ENCODE data around the gene PLCL2.
"Not testable (repeated sequence)": the region's sequence is repeated elsewhere in the genome, so short reads cannot be mapped to it uniquely, and the experiment has no call there.

The PLCL2 gene

GRCh38 chr3:17125738-17126442 is 241.1 kb downstream of the PLCL2 start:
- FAIRE-seq (no peak), DNase-seq (ENCODE audit: insufficient read length, low spot score) (no peak)
- TF ChIP-seq, protein P1, sequence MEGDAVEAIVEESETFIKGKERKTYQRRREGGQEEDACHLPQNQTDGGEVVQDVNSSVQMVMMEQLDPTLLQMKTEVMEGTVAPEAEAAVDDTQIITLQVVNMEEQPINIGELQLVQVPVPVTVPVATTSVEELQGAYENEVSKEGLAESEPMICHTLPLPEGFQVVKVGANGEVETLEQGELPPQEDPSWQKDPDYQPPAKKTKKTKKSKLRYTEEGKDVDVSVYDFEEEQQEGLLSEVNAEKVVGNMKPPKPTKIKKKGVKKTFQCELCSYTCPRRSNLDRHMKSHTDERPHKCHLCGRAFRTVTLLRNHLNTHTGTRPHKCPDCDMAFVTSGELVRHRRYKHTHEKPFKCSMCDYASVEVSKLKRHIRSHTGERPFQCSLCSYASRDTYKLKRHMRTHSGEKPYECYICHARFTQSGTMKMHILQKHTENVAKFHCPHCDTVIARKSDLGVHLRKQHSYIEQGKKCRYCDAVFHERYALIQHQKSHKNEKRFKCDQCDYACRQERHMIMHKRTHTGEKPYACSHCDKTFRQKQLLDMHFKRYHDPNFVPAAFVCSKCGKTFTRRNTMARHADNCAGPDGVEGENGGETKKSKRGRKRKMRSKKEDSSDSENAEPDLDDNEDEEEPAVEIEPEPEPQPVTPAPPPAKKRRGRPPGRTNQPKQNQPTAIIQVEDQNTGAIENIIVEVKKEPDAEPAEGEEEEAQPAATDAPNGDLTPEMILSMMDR (IDR thresholded peaks at IDR 0.05; ENCODE audit: insufficient read depth, missing control alignments) = no peak

DNA sequence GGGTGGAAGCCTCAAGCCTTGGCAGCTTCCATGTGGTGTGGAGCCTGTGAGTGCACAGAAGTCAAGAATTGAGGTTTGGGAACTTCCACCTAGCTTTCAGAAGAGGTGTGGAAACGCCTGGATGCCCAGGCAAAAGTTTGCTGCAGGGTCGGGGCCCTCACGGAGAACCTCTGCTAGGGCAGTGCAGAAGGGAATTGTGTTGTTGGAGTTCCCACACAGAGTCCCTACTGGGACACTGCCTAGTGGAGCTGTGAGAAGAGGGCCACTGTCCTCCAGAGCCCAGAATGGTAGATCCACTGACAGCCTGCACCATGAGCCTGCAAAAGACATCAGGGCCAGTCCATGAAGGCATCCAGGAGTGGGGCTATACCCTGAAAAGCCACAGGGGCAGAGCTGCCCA is 243.9 kb downstream of the PLCL2 start:
- not testable (repeated sequence) for FAIRE-seq; DNase-seq (ENCODE audit: insufficient read length, low spot score)

- no peak for FAIRE-seq
- TF ChIP-seq, protein P1 (IDR thresholded peaks at IDR 0.05; ENCODE audit: insufficient read depth, missing control alignments) = no peak
Measured at GRCh38 chr3:17129556-17129955, 244.8 kb downstream of the PLCL2 start.

DNA sequence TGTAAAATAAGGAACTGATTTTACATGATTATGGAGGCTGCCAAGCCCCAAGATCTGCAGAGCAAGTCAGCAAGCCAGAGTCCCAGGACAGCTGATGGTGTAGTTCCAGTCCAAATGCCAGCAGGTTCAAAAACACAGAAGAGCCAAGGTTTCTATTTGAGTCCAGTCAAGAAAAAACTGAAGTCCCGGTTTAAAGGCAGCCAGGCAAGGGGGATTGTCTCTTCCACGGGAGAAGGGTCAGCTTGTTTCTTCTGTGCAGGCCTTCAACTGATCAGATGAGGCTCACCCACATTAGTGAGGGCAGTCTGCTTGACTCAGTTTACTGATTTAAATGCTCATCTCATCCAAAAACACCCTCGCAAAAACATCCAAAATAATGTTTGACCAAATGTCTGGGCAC is 246.2 kb downstream of the PLCL2 start:
- TF ChIP-seq, protein P1 (IDR thresholded peaks at IDR 0.05; ENCODE audit: insufficient read depth, missing control alignments) = no peak
- FAIRE-seq (no peak), DNase-seq (ENCODE audit: insufficient read length, low spot score) (no peak)

More at GRCh38 chr3:17129556-17129955, 244.8 kb downstream of the PLCL2 start:
- DNase-seq (ENCODE audit: insufficient read length, low spot score) = no peak

GRCh38 chr3:17132286-17133115 is 247.7 kb downstream of the PLCL2 start:
- TF ChIP-seq, protein P1 (IDR thresholded peaks at IDR 0.05; ENCODE audit: insufficient read depth, missing control alignments) = no peak
- no peak for FAIRE-seq

GRCh38 chr3:17133632-17134545 is 249.1 kb downstream of the PLCL2 start:
- TF ChIP-seq, protein P1 (IDR thresholded peaks at IDR 0.05; ENCODE audit: insufficient read depth, missing control alignments) = no peak
- DNase-seq (ENCODE audit: insufficient read length, low spot score) (no peak), FAIRE-seq (no peak)

More at GRCh38 chr3:17132286-17133115, 247.7 kb downstream of the PLCL2 start:
- no peak for DNase-seq (ENCODE audit: insufficient read length, low spot score)

GRCh38 chr3:17135696-17136095 is 250.9 kb downstream of the PLCL2 start:
- no peak for DNase-seq (ENCODE audit: insufficient read length, low spot score)
- TF ChIP-seq, protein P1 (IDR thresholded peaks at IDR 0.05; ENCODE audit: insufficient read depth, missing control alignments) = no peak
- FAIRE-seq = no peak

All from D721Med (cell line).